B cell (primary cell): ENCODE measurements around the gene WTAP. TPM values are rescaled to one million over a fixed set of nuclear protein-coding genes. Genes with fewer than 3 reads are reported as not detected.

Experiments
- ATAC-seq: fragments of 200-7000 bp; cut with Tn5 transposase; one replicate; pipeline ENCODE4 v1.10.0; 2021; ENCODE audit warnings: low read depth, mild to moderate bottlenecking, moderate number of reproducible peaks, moderate library complexity
- CTCF ChIA-PET: fragments of 350-600 bp; sonication (Branson Sonifier 250); formaldehyde crosslinking; loops from one replicate; lab custom pipeline; 2021; ENCODE audit warnings: antibody characterized with exemption, inconsistent platforms; lab: Charles Lee
- POLR2A ChIA-PET: fragments of 350-600 bp; sonication (Branson Sonifier 250); formaldehyde crosslinking; loops from one replicate; lab custom pipeline; 2021; ENCODE audit warnings: antibody characterized with exemption; lab: Charles Lee
- DNase-seq: peaks from one replicate; pipeline ENCODE4 v3.0.0; 2013
- H2AFZ ChIP-seq: 2 replicates; pipeline ENCODE4 v1.6.1; 2012; ENCODE audit warnings: mild to moderate bottlenecking, low read depth, low read length; ENCODE audit not compliant: insufficient read depth, poor library complexity, severe bottlenecking
- H3K27ac ChIP-seq, 2 donors: 1 replicate in 1 of 2; 2 replicates in 1 of 2; pipeline ENCODE4 v1.5.1; 2012 to 2013; ENCODE audit warnings: low read length in 2 of 2, mild to moderate bottlenecking in 2 of 2, moderate library complexity in 1 of 2
- H3K27me3 ChIP-seq, 4 experiments: fragments of 200-600 bp in 1 of 4; sonication (generic) in 1 of 4; replicated peaks in 1 of 4; 1 replicate in 2 of 4; 2 replicates in 2 of 4; pipeline versions ENCODE4 v1.6.1 to v1.7.0; 2013 to 2016; ENCODE audit warnings: low read length in 3 of 4, mild to moderate bottlenecking in 2 of 4, mixed read lengths in 1 of 4, moderate library complexity in 1 of 4; ENCODE audit not compliant: insufficient read depth in 4 of 4, control insufficient read depth in 3 of 4; ENCODE audit errors: control extremely low read depth in 1 of 4
- H3K36me3 ChIP-seq, 2 experiments: replicated peaks in 1 of 2; 1 replicate in 1 of 2; 2 replicates in 1 of 2; pipeline versions ENCODE4 v1.6.1 to v1.7.1; 2013; ENCODE audit warnings: low read length in 1 of 2; ENCODE audit not compliant: insufficient read depth in 2 of 2, control insufficient read depth in 1 of 2; ENCODE audit errors: control extremely low read depth in 1 of 2, extremely low read depth in 1 of 2
- H3K4me1 ChIP-seq, 2 donors: fragments of 200-600 bp in 1 of 2; sonication (generic) in 1 of 2; 1 replicate in 1 of 2; 2 replicates in 1 of 2; pipeline versions ENCODE4 v1.5.1 to v1.6.1; 2013 to 2017; ENCODE audit warnings: low read length in 2 of 2; ENCODE audit not compliant: control insufficient read depth in 2 of 2, insufficient read depth in 2 of 2
- H3K4me2 ChIP-seq: replicated peaks from 2 replicates; pipeline ENCODE3; 2012; ENCODE audit warnings: mild to moderate bottlenecking, low read depth, low read length; ENCODE audit not compliant: poor library complexity, severe bottlenecking
- H3K4me3 ChIP-seq, 5 experiments: fragments of 200-600 bp in 1 of 5; sonication (generic) in 1 of 5; 1 replicate in 3 of 5; 2 replicates in 2 of 5; pipeline versions ENCODE4 v1.5.1 to v1.7.0; 2011 to 2016; ENCODE audit warnings: low read length in 4 of 5, mild to moderate bottlenecking in 4 of 5, low read depth in 2 of 5, control low read depth in 1 of 5, moderate library complexity in 1 of 5; ENCODE audit not compliant: insufficient read depth in 1 of 5; ENCODE audit errors: control extremely low read depth in 1 of 5, extremely low read depth in 1 of 5
- H3K79me2 ChIP-seq: fragments of 200-600 bp; sonication (generic); one replicate; pipeline ENCODE4 v1.6.0; 2016; ENCODE audit warnings: low read length; ENCODE audit not compliant: control insufficient read depth, insufficient read depth
- H3K9ac ChIP-seq: fragments of 200-600 bp; sonication (generic); 2 replicates; pipeline ENCODE4 v1.6.1; 2017; ENCODE audit warnings: mild to moderate bottlenecking, low read length, moderate library complexity
- H3K9me3 ChIP-seq, 3 donors: one replicate each; pipeline versions ENCODE4 v1.6.1 to v1.7.1; 2013; ENCODE audit warnings: low read length in 2 of 3; ENCODE audit not compliant: control insufficient read depth in 2 of 3, insufficient read depth in 1 of 3; ENCODE audit errors: control extremely low read depth in 1 of 3
- H4K20me1 ChIP-seq: 2 replicates; pipeline ENCODE4 v1.6.0; 2012; ENCODE audit warnings: mild to moderate bottlenecking, low read length; ENCODE audit not compliant: insufficient read depth, control insufficient read depth, poor library complexity, severe bottlenecking
- H3K27ac Mint-ChIP-seq: one replicate; pipeline ENCODE4 v1.8.0; 2021; ENCODE audit warnings: mixed read lengths
- H3K27me3 Mint-ChIP-seq: one replicate; pipeline ENCODE4 v1.8.0; 2021; ENCODE audit warnings: mixed read lengths
- H3K4me1 Mint-ChIP-seq: one replicate; pipeline ENCODE4 v1.8.0; 2021; ENCODE audit warnings: mixed read lengths
- H3K4me3 Mint-ChIP-seq: one replicate; pipeline ENCODE4 v1.8.0; 2021; ENCODE audit warnings: mixed read lengths
- H3K9me3 Mint-ChIP-seq: one replicate; pipeline ENCODE4 v1.8.0; 2022; ENCODE audit warnings: mixed read lengths; ENCODE audit not compliant: insufficient read depth
- EZH2 ChIP-seq: IDR thresholded peaks from 2 replicates; pipeline ENCODE4 v1.6.1; 2012; ENCODE audit warnings: borderline replicate concordance, low read depth, mild to moderate bottlenecking, moderate library complexity, low read length; ENCODE audit not compliant: insufficient read depth, poor library complexity, severe bottlenecking
- WGBS: methylation state at CpG from one replicate; pipeline ENCODE4 v1.1.5; 2013; ENCODE audit warnings: missing lambda C conversion rate; ENCODE audit not compliant: insufficient coverage; 5-methylcytosine and 5-hydroxymethylcytosine counted together
- intact Hi-C: fragments of 100-400 bp; cut with micrococcal nuclease; formaldehyde crosslinking; loops from one replicate; pipeline ENCODE4 v1.10.0; 2022
- polyA plus RNA-seq: library from polyadenylated mRNA; depleted of rRNA; stranded (reverse); fragments of >200 nt; gene quantifications from 2 replicates; pipeline ENCODE4 v1.2.3, GENCODE V29; 2012
- total RNA-seq, 2 donors: library from RNA; stranded (reverse); fragments of 120-200 nt in 1 of 2; gene quantifications; 1 replicate in 1 of 2; 2 replicates in 1 of 2; pipeline versions ENCODE4 v1.2.3 to v1.2.4, GENCODE V29; 2013 to 2022
- TF ChIP-seq, protein P1 (sequence below): fragments of 200-600 bp; IDR thresholded peaks from one replicate; pipeline ENCODE4 v1.8.0; 2022; ENCODE audit warnings: antibody characterized with exemption, mild to moderate bottlenecking

Gene WTAP
- total and polyA plus RNA-seq, 2 donors (not counting 1 experiment from before 2014, with no cell fraction given): 34.2 to 165 TPM

DNA sequence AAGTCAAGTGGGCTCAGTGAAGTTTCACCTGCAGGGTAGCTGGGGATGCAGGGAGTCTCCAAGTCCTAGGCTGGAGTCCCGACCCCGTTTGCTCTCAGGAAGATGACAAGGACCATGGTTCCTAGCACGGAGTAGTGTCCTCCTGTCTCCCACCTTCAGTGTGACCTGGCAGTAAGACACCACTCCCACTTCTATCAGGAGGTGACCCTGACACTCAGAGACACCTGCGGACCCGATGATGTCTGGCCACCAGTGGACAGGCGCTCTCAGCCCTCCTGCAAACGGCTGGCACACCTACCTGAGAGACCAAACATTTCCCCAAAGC, 35.4 kb upstream of the WTAP start:
- H3K9ac ChIP-seq: peak overlapping the region; percentile 75
- intact Hi-C loops: loop anchor here (1.0 to 10.0 kb wide), 4 partner anchors 161 to 1303 kb away; partner anchors contain the start of genes IGF2R and MAP3K4
- peaks cover 11% of the 10 kb centered on the region for H4K20me1 ChIP-seq
- H3K4me1 ChIP-seq: peaks cover 28 to 34% of the 10 kb centered on the region in 2 donors
- 39% methylated on average over 7 of the region's 7 CpGs for WGBS
- H2AFZ ChIP-seq: no peak overlapping the region
- TF ChIP-seq, protein P1, sequence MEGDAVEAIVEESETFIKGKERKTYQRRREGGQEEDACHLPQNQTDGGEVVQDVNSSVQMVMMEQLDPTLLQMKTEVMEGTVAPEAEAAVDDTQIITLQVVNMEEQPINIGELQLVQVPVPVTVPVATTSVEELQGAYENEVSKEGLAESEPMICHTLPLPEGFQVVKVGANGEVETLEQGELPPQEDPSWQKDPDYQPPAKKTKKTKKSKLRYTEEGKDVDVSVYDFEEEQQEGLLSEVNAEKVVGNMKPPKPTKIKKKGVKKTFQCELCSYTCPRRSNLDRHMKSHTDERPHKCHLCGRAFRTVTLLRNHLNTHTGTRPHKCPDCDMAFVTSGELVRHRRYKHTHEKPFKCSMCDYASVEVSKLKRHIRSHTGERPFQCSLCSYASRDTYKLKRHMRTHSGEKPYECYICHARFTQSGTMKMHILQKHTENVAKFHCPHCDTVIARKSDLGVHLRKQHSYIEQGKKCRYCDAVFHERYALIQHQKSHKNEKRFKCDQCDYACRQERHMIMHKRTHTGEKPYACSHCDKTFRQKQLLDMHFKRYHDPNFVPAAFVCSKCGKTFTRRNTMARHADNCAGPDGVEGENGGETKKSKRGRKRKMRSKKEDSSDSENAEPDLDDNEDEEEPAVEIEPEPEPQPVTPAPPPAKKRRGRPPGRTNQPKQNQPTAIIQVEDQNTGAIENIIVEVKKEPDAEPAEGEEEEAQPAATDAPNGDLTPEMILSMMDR: no peak
- no peak for TF ChIP-seq EZH2
- H3K27me3 Mint-ChIP-seq: no peaks in the 10 kb centered on the region
- no peaks in the 10 kb centered on the region for H3K9me3 Mint-ChIP-seq
- H3K4me3 Mint-ChIP-seq: peak overlapping the region; percentile 93
- POLR2A ChIA-PET: interaction anchor here (1.0 to 5.4 kb wide), 5 partner anchors 8 to 99 kb away, joined by 4 to 58 read pairs (median 6); partner anchors contain the start of genes ACAT2, MRPL18, TCP1 and WTAP
- H3K4me2 ChIP-seq: peak overlapping the region; percentile 79
- H3K27ac Mint-ChIP-seq: peak overlapping the region; percentile 96
- no peaks in the 10 kb centered on the region for H3K9me3 ChIP-seq
- DNase-seq: no peak
- CTCF ChIA-PET: interaction anchor here (0.6 to 4.1 kb wide), 22 partner anchors 10 to 764 kb away, joined by 3 to 32 read pairs (median 4); partner anchors contain the start of genes ACAT2, MRPL18, TCP1 and WTAP
- H3K79me2 ChIP-seq: peaks cover 41% of the 10 kb centered on the region
- peaks cover 0 to 16% of the 10 kb centered on the region in 2 experiments for H3K36me3 ChIP-seq
- ATAC-seq: no peak
- H3K27me3 ChIP-seq: no peaks in the 10 kb centered on the region
- H3K4me1 Mint-ChIP-seq: peaks cover 30% of the 10 kb centered on the region
- peak overlapping the region; percentile 71 to 89 for H3K27ac ChIP-seq
- H3K4me3 ChIP-seq: peak overlapping the region; percentile 62 to 87 (median 79)
